AG04449 (cell line): Measurements from ENCODE around the gene ZFPM1.

Source experiments
- CTCF ChIA-PET: fragments of 350-600 bp; formaldehyde crosslinking; extraction: SDS; loops from one replicate; lab custom pipeline; 2021; ENCODE audit warnings: antibody characterized with exemption; lab: Yijun Ruan, JAX
- POLR2A ChIA-PET: fragments of 400-600, 350-600 bp; formaldehyde crosslinking; extraction: SDS; loops from one replicate; lab custom pipeline; 2020; ENCODE audit warnings: antibody characterized with exemption, inconsistent platforms; lab: Yijun Ruan, JAX
- DNase-seq: peaks from one replicate; pipeline ENCODE4 v3.0.0-alpha.2; 2010; ENCODE audit warnings: low read depth, low spot score
- H3K4me3 ChIP-seq: 2 replicates; pipeline ENCODE4 v1.5.1; 2011; ENCODE audit warnings: low read depth, mild to moderate bottlenecking, control low read depth, low read length
- CTCF ChIP-seq: IDR thresholded peaks from one replicate; pipeline ENCODE4 v1.5.1; 2011; ENCODE audit warnings: mild to moderate bottlenecking, moderate library complexity, low read length, control low read depth, inconsistent platforms; ENCODE audit not compliant: insufficient read depth; ENCODE audit errors: missing control alignments

Gene ZFPM1

GRCh38 chr16:88543230-88543813 is 90.2 kb downstream of the ZFPM1 start:
- ChIA-PET POLR2A (no interaction called here), CTCF (interaction anchor here (0.9 kb wide), 1 partner anchor 19 kb away, joined by 3 read pairs; no protein-coding TSS in a partner anchor)
- no peak for DNase-seq
- no peak overlapping the region for H3K4me3 ChIP-seq
- no peak for TF ChIP-seq CTCF

DNA sequence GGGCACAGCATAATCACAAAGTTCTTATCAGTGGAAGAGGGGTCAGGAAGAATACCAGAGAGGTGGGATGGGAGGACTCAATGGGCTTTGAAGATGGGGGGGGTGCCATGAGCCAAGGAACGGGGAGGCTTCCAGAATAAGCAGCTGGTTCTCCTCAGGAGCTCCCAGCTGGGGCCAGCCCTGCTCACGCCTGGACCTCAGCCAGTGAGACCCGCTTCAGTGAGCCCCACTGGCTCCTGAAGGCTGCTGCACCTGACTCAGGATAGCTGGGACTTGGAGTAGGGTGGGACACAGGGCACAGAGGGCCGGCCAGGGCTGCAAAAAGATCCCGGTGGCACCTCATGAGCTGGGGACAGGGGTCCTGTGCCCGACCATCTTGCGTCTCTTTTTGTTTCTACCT is 92.7 kb downstream of the ZFPM1 start:
- TF ChIP-seq CTCF, result no peak
- H3K4me3 ChIP-seq, result no peak overlapping the region
- ChIA-PET CTCF (interaction anchor here (0.5 to 1.5 kb wide), 4 partner anchors 12 to 19 kb away, joined by 3 to 4 read pairs (median 3); no protein-coding TSS in a partner anchor), POLR2A (no interaction called here)
- DNase-seq, result no peak

GRCh38 chr16:88548131-88548874 is 95.2 kb downstream of the ZFPM1 start:
- ChIA-PET CTCF (interaction anchor here (1.6 to 2.0 kb wide), 2 partner anchors 11 to 14 kb away, joined by 4 to 7 read pairs; no protein-coding TSS in a partner anchor), POLR2A (no interaction called here)
- DNase-seq, result no peak
- no peak overlapping the region for H3K4me3 ChIP-seq
- no peak for TF ChIP-seq CTCF

DNA sequence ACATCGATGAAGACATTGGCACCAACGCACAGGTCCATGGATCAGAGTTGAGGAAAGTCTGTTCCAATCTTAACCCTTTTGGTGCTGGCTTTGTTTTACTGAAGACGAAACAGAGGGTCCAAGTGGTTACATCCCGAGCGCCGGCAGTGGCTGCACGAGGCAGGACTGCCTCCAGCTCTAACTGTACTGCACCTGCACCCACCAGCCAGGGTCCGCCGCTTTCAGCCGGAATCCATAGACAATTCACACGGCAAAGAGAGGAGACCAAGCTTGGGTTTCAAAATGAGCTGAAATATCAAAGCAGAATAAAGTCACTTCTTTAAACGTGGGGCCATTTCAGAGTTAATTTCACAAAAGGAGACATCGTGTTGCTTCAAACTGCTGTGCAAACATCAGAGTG is 95.9 kb downstream of the ZFPM1 start:
- ChIA-PET CTCF (interaction anchor here (1.6 to 2.0 kb wide), 2 partner anchors 10 to 13 kb away, joined by 4 to 7 read pairs; no protein-coding TSS in a partner anchor), POLR2A (no interaction called here)
- no peak for TF ChIP-seq CTCF
- DNase-seq, result no peak
- no peak overlapping the region for H3K4me3 ChIP-seq

DNA sequence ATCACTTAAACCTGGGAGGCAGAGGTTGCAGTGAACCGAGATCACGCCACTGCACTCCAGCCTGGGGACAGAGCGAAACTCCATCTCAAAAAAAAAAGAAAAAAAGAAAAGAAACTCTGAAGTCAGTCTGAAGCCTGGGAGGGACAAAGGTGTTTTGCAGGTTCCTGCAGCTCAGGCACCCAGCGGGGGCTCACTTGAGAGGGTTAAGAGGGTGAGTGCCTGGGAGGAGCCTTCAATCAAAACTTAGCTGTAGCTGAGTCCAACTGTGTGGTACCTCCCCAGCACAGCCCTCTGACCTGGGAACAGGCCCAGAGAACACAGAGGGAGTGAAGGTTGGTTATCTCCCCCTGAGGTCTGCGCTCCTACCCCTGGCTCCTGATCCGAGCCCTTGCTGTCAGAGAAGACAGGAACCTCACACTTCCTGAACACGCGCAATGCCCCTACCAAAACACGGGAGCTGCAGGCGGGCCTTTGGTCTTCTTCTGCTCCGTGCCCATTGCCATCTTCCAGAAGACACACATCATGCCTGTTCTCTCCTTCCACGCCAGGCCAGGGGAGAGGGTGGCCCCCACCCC is 96.7 kb downstream of the ZFPM1 start:
- H3K4me3 ChIP-seq, result no peak overlapping the region
- ChIA-PET POLR2A (no interaction called here), CTCF (interaction anchor here (0.9 to 2.0 kb wide), 3 partner anchors 9 to 17 kb away, joined by 3 to 7 read pairs (median 4); no protein-coding TSS in a partner anchor)
- DNase-seq, result no peak
- no peak for TF ChIP-seq CTCF

DNA sequence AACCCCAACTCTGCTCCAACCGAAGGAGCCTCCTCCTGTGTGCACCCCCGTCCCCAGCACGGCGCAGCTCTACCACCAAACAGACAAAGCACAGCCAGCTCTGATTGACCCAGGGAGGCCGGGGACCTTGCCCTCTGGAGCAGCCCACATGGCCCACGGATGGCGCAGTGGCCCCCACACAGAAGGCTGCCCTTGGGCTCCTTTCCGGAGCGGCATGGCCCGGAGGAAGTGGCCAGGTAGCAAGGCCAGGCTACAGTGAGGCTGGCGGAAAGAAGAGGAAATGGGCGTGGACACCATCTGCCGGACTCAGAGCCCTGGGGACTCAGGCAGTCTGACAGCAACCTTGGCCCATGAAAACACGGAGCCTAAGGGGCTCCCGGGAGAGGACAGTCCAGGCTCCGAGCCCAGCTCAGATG is 97.2 kb downstream of the ZFPM1 start:
- CTCF ChIA-PET, result interaction anchor here (0.9 to 2.0 kb wide), 3 partner anchors 9 to 17 kb away, joined by 3 to 7 read pairs (median 4); no protein-coding TSS in a partner anchor
- no peak for TF ChIP-seq CTCF

More for the DNA sequence above, 97.2 kb downstream of the ZFPM1 start:
- POLR2A ChIA-PET, result no interaction called here
- H3K4me3 ChIP-seq, result no peak overlapping the region
- no peak for DNase-seq
